Activated CD8-positive, alpha-beta memory T cell treated with anti-CD3 and anti-CD28 coated beads for 1 hour (primary cell): ENCODE measurements around the gene CLCNKA.
"Not testable (repeated sequence)": the region's sequence is repeated elsewhere in the genome, so short reads cannot be mapped to it uniquely, and the experiment has no call there.

Experiments used
- DNase-seq, 2 donors: peaks; one replicate each; pipeline ENCODE4 v3.0.0-alpha.2; 2020; ENCODE audit warnings: low read depth in 1 of 2; ENCODE audit errors: extremely low read depth in 1 of 2

CLCNKA gene

GRCh38 chr1:15997076-15997585 is 24.7 kb upstream of the CLCNKA start:
- no peak for DNase-seq

- no peak for DNase-seq
These were observed 24.1 kb upstream of the CLCNKA start for GRCh38 chr1:15997637-15998280.

GRCh38 chr1:15998929-15999328 is 22.9 kb upstream of the CLCNKA start:
- DNase-seq = no peak

GRCh38 chr1:16001274-16001673 is 20.6 kb upstream of the CLCNKA start:
- DNase-seq = not testable (repeated sequence)

GRCh38 chr1:16005597-16005996 is 16.2 kb upstream of the CLCNKA start:
- DNase-seq = no peak

- DNase-seq = no peak
These were observed 15.8 kb upstream of the CLCNKA start for GRCh38 chr1:16006010-16006409.

- DNase-seq = no peak
These were observed 15.0 kb upstream of the CLCNKA start for GRCh38 chr1:16006552-16007485.

GRCh38 chr1:16007671-16008341 is 14.0 kb upstream of the CLCNKA start:
- no peak for DNase-seq

GRCh38 chr1:16009030-16009460 is 12.8 kb upstream of the CLCNKA start:
- DNase-seq = peak; percentile 55 to 57

GRCh38 chr1:16009678-16010077 is 12.2 kb upstream of the CLCNKA start:
- DNase-seq = no peak

- no peak for DNase-seq
These were observed 11.0 kb upstream of the CLCNKA start for GRCh38 chr1:16010837-16011236.

- no peak for DNase-seq
These were observed 9.8 kb upstream of the CLCNKA start for GRCh38 chr1:16011936-16012589.

- no peak for DNase-seq
These were observed 9.1 kb upstream of the CLCNKA start for GRCh38 chr1:16012590-16013219.

- peak; percentile 26 to 37 for DNase-seq
These were observed 8.5 kb upstream of the CLCNKA start for GRCh38 chr1:16013220-16013907.

GRCh38 chr1:16013908-16014258 is 8.0 kb upstream of the CLCNKA start:
- no peak for DNase-seq

- DNase-seq = no peak
These were observed 7.0 kb upstream of the CLCNKA start for GRCh38 chr1:16014509-16015482.

- DNase-seq = no peak
These were observed 6.3 kb upstream of the CLCNKA start for GRCh38 chr1:16015491-16015890.

- DNase-seq = no peak
These were observed 5.6 kb upstream of the CLCNKA start for GRCh38 chr1:16015960-16016901.
